GM18508 (cell line): ENCODE data around the gene RRAGC.
"Not testable (repeated sequence)": the region's sequence is repeated elsewhere in the genome, so short reads cannot be mapped to it uniquely, and the experiment has no call there.

Source experiments
- ATAC-seq: cut with Tn5 transposase; IDR thresholded peaks from one replicate; pipeline ENCODE4 v1.9.1; 2021; ENCODE audit warnings: moderate number of reproducible peaks; ENCODE audit not compliant: insufficient read depth, unreplicated experiment

RRAGC gene

DNA sequence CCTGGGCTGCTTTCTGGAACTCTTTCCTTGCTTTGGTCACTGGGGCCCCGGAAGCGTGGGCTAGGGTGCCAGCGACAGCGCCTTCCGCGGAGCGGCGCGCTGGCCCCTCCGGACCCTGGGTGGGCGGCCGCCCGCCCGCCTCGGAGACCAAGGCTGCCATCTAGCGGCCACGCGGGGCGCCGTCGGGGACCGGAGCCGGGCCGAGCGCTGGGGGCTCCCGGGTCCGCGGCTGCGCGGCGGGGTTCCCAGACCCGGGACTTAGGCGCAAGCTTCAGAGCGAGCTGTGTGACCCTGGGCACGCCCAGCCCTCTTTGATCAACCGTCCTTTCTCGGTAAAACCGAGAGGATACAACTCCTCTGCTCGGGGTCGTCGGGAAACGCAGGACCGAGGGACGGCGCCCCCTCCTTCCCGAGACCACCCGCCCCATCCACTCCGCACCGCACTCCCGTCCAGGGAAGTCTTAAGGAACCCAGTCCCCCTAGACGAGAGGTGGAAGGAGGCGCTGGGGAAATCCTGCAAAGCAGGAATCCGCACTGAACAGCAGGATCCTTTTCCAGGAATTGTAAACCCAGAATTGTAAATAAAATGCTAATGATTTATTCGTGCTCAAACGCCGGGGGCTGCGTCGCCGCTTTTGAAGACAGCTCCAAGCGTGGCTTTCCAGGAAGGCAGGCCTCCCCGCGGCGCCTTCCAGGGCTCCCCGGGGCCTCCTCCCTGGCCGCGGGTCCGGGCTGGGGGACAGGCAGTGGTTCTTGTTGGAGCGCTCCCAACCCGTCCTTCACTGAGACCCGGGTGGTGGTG, 41.2 kb downstream of the RRAGC start:
- no peak for ATAC-seq

DNA sequence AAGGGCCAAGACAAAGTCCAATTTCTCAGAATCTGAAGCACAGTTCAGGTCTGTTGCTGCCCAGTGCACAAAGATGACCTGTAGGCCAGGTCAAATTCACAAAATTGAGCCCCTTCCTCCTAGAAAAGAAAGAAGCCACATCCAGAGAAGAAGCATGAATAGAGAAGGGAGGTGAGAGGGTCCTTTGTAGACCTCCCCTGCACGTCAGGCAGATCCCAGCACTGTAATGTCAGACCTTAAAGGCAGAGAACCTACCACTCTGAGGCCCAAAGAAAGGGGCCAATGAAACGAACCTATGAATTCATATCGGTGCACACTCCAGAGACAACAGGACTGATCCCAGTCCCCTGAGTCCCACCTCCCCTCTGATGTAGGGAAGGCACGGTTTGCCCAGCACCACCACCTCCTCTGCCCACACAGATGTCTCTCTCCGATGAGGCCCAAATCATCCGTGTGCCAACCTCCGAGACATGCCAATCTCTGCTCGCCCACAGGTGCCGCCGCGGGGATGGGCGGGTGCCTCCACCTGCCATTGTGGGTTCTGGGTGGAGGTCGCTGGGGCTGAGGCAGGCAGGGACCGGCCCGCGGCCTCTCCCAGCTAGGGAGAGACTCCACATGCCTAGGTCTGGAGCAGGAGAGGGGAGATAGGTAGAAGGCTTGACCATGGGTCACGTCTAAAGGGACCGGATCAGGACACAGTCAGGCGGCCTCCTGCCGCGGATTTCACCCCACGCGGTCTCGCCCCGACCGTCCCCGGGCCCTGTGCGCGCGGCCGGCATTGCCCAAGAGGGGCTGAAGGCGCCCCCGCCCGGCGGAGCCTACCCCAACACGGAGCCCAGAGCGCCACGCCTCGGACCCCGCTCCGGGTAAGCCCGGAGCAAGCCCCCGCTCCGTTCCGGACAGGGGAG, 42.1 kb downstream of the RRAGC start:
- ATAC-seq: no peak

- no peak for ATAC-seq
Observed at GRCh38 chr1:38815903-38816627, 43.5 kb downstream of the RRAGC start.

GRCh38 chr1:38814984-38815464, 44.5 kb downstream of the RRAGC start:
- no peak for ATAC-seq

GRCh38 chr1:38814444-38814983, 45.1 kb downstream of the RRAGC start:
- ATAC-seq: no peak

DNA sequence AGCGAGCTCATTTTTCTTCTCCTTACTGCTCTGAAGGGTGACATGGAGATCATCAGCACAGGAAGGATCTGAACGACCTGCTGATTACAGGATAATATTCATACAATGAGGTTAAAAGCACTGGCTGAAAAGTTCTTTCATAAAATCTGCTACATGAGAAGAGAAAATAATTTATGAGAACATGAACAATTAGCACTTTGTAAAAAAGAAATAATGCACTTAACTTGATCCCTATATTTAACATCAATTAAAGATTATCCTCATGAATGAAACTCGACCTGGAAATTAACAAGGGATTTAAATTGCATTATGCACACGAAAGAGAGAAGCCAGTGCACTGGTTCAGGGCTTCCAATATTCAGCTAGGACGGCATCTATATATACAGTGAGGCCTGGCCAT, 46.6 kb downstream of the RRAGC start:
- ATAC-seq: no peak

DNA sequence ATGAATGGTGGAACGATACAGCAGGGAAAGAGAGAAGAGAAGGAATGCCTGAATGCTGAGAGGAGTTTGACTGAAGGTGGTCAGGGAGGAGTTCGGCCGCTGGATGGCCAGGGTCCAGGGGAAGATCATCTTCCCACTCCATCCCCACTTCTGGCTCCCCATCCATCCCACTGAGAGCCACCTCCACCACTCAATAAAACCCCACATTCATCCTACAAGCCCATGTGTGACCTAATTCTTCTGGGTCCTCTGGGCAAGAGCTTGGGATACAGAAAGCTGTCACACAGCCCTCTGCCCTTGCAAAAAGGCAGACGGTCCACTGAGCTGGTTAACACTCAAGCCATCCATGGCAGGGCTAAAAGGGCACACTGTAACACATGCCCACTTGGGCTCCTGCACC, 48.1 kb downstream of the RRAGC start:
- not testable (repeated sequence) for ATAC-seq

GRCh38 chr1:38806090-38806489, 53.5 kb downstream of the RRAGC start:
- no peak for ATAC-seq

DNA sequence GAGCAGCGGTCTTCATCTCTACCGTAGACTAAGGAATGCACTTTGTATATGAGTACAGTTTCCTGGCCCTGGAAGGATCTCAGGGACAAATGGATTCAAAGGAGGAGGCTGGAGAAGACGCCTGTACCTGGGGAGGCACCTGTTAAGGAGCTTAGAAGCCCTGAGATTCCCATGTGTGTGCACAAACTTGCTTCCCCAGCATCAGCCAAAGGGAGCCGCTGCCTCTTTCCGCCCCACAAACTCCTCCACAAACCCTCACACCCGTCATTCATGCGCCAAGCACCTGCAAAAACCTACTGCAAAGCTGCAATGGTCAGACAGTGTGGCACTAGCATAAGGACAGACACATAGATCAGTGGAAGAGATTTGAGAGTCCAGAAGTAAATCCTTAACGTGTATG, 54.5 kb downstream of the RRAGC start:
- ATAC-seq: no peak

GRCh38 chr1:38804062-38804886, 55.3 kb downstream of the RRAGC start:
- ATAC-seq: no peak

DNA sequence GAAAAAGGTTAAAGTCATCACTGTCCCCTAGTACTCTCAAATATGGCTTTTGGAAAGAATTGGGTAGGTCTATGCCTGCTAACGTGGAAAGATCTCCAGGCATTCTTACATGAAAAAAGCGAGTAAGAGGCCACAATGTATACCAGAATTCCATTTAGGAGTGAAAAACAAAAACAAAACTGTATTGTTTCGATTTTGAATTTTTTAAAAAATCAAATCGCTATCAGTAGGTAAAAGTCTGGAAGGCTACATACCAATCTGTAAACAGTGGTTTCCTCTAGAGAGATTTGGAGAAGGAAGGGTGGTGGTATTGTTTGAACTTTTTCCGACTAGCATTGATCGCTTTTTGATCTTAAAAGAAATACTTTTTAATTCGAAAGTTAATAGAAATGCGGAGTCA, 55.9 kb downstream of the RRAGC start:
- no peak for ATAC-seq

DNA sequence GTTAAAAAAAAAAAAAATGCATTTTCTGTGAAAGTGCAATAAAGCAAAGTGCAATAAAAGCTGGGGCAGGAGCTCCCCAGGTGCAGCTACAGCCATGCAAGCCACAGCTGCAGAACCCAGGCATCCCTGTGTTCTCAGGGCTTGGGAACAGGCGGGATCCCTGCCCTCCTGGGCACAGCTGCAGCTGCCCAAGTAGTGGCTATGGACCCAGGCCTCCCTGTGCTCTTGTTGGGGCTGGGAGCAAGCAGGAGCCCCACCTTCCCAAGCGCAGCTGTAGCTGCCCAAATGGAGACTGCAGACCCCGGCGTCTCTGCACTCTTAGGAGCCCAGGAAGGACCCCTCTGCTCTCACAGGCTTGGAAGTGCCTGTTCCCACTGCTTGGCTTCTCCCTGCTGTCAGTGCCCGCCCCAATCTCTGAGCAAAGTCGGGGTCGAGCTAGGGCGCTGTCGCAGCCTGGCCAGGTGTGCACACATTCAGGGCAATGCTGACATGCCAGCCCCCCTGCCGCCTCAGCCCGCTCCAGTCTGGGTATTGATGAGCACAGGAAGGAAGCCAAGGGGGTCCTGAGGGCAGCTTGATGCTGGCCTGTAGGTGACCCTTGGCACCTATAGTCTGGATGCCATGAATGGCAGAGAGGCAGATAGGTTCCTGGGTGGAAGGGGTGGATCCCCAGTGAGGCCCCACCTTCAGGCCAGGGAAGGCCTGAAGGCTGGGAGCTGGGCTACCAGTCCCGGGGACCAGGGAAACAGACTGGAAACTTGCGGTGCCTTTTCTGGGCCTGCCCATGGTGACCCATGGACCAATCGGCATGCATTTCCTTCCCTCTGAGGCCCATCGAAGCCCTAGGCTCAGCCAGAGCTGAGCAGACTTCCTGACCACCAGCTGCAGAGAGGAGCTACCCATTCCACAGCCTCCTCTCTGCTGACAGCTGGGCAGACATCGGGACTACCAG, 58.6 kb downstream of the RRAGC start:
- no peak for ATAC-seq

DNA sequence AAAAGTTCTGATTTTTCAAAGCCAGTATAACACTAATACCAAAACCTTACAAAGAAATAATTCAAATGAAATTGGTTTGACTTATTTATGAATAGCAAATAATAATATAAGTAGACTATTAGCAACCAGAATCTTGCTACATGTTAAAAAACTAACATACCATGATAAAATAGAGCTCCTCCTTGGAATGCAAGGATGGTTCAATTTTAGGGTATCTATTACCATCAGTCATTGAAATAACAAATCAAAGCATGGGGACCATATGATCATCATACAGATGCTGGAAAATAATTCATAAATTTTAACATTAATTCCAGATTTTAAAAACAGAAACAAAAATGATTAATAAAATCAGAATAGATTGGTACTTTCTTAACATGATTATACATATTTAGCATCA, 66.3 kb downstream of the RRAGC start:
- no peak for ATAC-seq

GRCh38 chr1:38791892-38792291, 67.7 kb downstream of the RRAGC start:
- ATAC-seq: no peak

DNA sequence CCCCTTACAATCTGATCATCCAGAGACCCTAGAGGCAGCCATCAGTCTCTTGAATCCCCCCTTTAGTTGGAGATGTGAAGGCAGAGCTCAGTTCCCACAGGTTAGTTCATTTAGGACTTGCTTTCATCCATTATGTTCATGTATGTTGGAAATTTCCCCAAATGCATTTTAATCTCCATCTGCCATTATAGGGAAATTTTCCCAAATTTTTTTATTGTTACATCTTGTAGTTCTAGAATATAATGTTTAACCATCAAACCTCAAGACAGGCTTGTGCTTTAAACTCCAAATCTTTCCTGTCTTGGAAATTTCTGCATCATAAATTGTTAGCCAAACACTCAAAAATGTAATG, 68.4 kb downstream of the RRAGC start:
- no peak for ATAC-seq

GRCh38 chr1:38790422-38791163, 69.0 kb downstream of the RRAGC start:
- ATAC-seq: no peak

- no peak for ATAC-seq
Observed at GRCh38 chr1:38789498-38790169, 69.9 kb downstream of the RRAGC start.
